H1 (cell line): ENCODE results near the gene BLOC1S1. TPM values are rescaled to one million over a fixed set of nuclear protein-coding genes. Genes with fewer than 3 reads are reported as not detected.

ENCODE experiments used
- ASH2L ChIP-seq: fragments of 200-600, 300-600 bp; sonication (generic); IDR thresholded peaks from one replicate; pipeline ENCODE4 v1.7.1; 2017; ENCODE audit warnings: low read length
- BACH1 ChIP-seq: IDR thresholded peaks from 2 replicates; pipeline ENCODE4 v1.6.1; 2012; ENCODE audit warnings: low read length, improper control_type of control experiment
- BRCA1 ChIP-seq: IDR thresholded peaks from 2 replicates; pipeline ENCODE4 v1.6.1; 2012; ENCODE audit warnings: low read depth, low read length, improper control_type of control experiment
- CHD1 ChIP-seq: IDR thresholded peaks from 2 replicates; pipeline ENCODE4 v1.6.1; 2012; ENCODE audit warnings: low read depth, low read length, improper control_type of control experiment
- CHD2 ChIP-seq: IDR thresholded peaks from 2 replicates; pipeline ENCODE4 v1.6.1; 2012; ENCODE audit warnings: low read length, improper control_type of control experiment
- CTBP2 ChIP-seq: IDR thresholded peaks from 2 replicates; pipeline ENCODE4 v1.7.0; 2011; ENCODE audit warnings: borderline replicate concordance, mild to moderate bottlenecking, moderate library complexity, mixed read lengths, low read length; ENCODE audit not compliant: insufficient read depth, insufficient read length
- EZH2 ChIP-seq: fragments of 200-600 bp; sonication (generic); IDR thresholded peaks from 2 replicates; pipeline ENCODE4 v1.7.1; 2012; ENCODE audit warnings: low read depth, mild to moderate bottlenecking, moderate library complexity, low read length, inconsistent platforms; ENCODE audit not compliant: severe bottlenecking
- JUN ChIP-seq: IDR thresholded peaks from 2 replicates; pipeline ENCODE4 v1.6.1; 2011; ENCODE audit warnings: low read depth, mild to moderate bottlenecking, improper control_type of control experiment, low read length
- KDM1A ChIP-seq: fragments of 200-600, 300-600 bp; sonication (generic); IDR thresholded peaks from 2 replicates; pipeline ENCODE4 v1.7.1; 2016; ENCODE audit warnings: mild to moderate bottlenecking, low read length, borderline replicate concordance
- KDM4A ChIP-seq: IDR thresholded peaks from one replicate; pipeline ENCODE4 v1.7.1; 2012; ENCODE audit warnings: low read depth, mild to moderate bottlenecking, moderate library complexity, low read length, inconsistent platforms; ENCODE audit not compliant: severe bottlenecking
- MAFK ChIP-seq: IDR thresholded peaks from 2 replicates; pipeline ENCODE4 v1.6.1; 2012; ENCODE audit warnings: low read depth, mild to moderate bottlenecking, improper control_type of control experiment, low read length
- NANOG ChIP-seq: IDR thresholded peaks from 2 replicates; pipeline ENCODE4 v1.6.1; 2011; ENCODE audit warnings: low read length, low read depth, mild to moderate bottlenecking, inconsistent platforms; ENCODE audit not compliant: insufficient read depth, poor library complexity, severe bottlenecking
- NRF1 ChIP-seq: IDR thresholded peaks from 2 replicates; pipeline ENCODE4 v1.6.1; 2011; ENCODE audit warnings: mild to moderate bottlenecking, low read depth, low read length, improper control_type of control experiment
- PHF8 ChIP-seq: fragments of 200-600 bp; sonication (generic); conservative IDR thresholded peaks from 2 replicates; pipeline ENCODE4 v1.7.1; 2012; ENCODE audit warnings: low read depth, mild to moderate bottlenecking, inconsistent platforms, low read length, moderate library complexity
- POU5F1 ChIP-seq: IDR thresholded peaks from 2 replicates; pipeline ENCODE4 v1.6.1; 2011; ENCODE audit warnings: low read depth, mild to moderate bottlenecking, low read length, moderate library complexity
- RBBP5 ChIP-seq: IDR thresholded peaks from 2 replicates; pipeline ENCODE4 v1.7.1; 2012; ENCODE audit warnings: low read depth, mild to moderate bottlenecking, inconsistent platforms, low read length, moderate library complexity, borderline replicate concordance
- RXRA ChIP-seq: IDR thresholded peaks from 2 replicates; pipeline ENCODE4 v1.6.1; 2011; ENCODE audit warnings: low read depth, mild to moderate bottlenecking, low read length, moderate library complexity; ENCODE audit not compliant: insufficient read depth
- SAP30 ChIP-seq: fragments of 300-600 bp; sonication (generic); IDR thresholded peaks from 2 replicates; pipeline ENCODE4 v1.7.1; 2012; ENCODE audit warnings: low read length, moderate library complexity, mild to moderate bottlenecking, inconsistent platforms; ENCODE audit not compliant: insufficient read depth, insufficient replicate concordance
- SIX5 ChIP-seq: IDR thresholded peaks from 2 replicates; pipeline ENCODE4 v1.6.1; 2011; ENCODE audit warnings: mild to moderate bottlenecking, low read depth, low read length
- SP1 ChIP-seq: IDR thresholded peaks from 2 replicates; pipeline ENCODE4 v1.6.1; 2011; ENCODE audit warnings: low read depth, low read length
- SP4 ChIP-seq: IDR thresholded peaks from 2 replicates; pipeline ENCODE4 v1.6.1; 2012; ENCODE audit warnings: low read length, inconsistent platforms
- polyA plus RNA-seq, 7 experiments: library from polyadenylated mRNA; depleted of rRNA in 3 of 7; stranded (reverse) in 5 of 7; unstranded in 2 of 7; fragments of >200 nt in 5 of 7; fragments of 200-250 nt in 2 of 7; gene quantifications; 1 replicate in 5 of 7; 2 replicates in 1 of 7; 4 replicates in 1 of 7; pipeline versions ENCODE4 v1.2.1 to v1.2.3, GENCODE V29; 2011 to 2013; ENCODE audit warnings: missing spikeins in 2 of 7, mixed read lengths in 2 of 7
- total RNA-seq: library from RNA; stranded (reverse); fragmentation: NEBNext Ultra II Directional; extraction: Animal tissue kit (Norgen Biotek cat#: 25700); gene quantifications from 2 replicates; pipeline ENCODE4 v1.2.1, GENCODE V29; 2021
- TF ChIP-seq, protein P1 (sequence below): IDR thresholded peaks from 2 replicates; pipeline ENCODE4 v1.6.1; 2012; ENCODE audit warnings: low read length, inconsistent platforms

BLOC1S1 gene
- total and polyA plus RNA-seq, 2 of the 8 experiments (the other 6 are each of a cell fraction or from before 2014, with no cell fraction given), result 91.1 to 185 TPM

DNA sequence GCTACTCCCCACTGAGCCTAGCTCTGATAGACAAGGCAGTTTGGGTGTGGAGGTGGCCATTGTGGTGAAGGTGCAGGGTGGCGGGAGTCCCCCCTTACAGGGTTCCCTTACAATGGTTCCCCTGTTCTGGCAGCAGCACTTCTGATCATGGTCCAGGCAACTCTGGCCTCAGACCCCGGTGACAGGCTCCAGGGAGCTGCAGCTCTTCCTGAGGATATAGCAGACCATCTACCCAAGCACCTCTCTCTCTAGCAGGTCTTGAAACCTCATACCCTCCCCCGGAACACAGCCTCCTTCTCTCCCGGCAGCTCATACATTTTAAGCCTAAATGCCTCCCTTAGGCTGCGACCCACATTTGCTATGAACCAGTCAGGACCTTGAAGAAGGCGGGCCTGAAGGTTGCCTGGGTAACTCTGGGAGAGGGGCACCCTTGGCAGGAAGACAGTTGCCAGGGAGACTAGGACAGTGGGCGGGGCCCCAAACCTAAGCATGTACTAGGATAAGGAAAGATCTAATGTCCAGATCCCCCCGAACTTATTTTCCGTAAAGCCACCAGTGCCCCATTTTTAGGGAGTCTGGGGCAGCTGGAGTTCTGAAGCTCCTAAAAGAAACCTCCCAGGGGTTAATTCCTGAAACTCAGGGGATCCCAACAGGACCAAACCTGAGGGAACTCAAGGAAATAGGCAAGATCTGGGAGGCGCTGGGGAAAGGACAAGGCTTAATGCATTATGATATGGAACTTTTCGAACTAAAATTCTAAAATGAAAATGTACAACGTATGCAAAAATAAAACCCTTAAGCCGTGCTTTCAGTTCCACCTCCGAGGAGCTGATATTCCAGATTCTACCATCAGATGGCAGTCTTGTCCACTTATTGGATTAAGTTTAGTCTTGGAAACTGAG is 22.5 kb downstream of the BLOC1S1 start (continued):
- no peak for TF ChIP-seq KDM1A
- TF ChIP-seq, protein P1, sequence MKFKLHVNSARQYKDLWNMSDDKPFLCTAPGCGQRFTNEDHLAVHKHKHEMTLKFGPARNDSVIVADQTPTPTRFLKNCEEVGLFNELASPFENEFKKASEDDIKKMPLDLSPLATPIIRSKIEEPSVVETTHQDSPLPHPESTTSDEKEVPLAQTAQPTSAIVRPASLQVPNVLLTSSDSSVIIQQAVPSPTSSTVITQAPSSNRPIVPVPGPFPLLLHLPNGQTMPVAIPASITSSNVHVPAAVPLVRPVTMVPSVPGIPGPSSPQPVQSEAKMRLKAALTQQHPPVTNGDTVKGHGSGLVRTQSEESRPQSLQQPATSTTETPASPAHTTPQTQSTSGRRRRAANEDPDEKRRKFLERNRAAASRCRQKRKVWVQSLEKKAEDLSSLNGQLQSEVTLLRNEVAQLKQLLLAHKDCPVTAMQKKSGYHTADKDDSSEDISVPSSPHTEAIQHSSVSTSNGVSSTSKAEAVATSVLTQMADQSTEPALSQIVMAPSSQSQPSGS, result no peak
- no peak for TF ChIP-seq RXRA
- TF ChIP-seq MAFK, result 0 out of 2 replicates have a peak, but pooled peaks have one; percentile 15
- TF ChIP-seq ASH2L, result peak; percentile 52
- no peak for TF ChIP-seq CTBP2
- TF ChIP-seq KDM4A, result no peak
- TF ChIP-seq CHD2, result no peak
- TF ChIP-seq SAP30, result no peak
- no peak for TF ChIP-seq SIX5
- peak; percentile 57; the same call in 1 of the 2 replicates for TF ChIP-seq SP1
- TF ChIP-seq NRF1, result no peak
- no peak for TF ChIP-seq EZH2
- no peak for TF ChIP-seq NANOG
- no peak for TF ChIP-seq RBBP5
- TF ChIP-seq BACH1, result no peak
- TF ChIP-seq CHD1, result no peak
- peak; percentile 50; the same call in 1 of the 2 replicates for TF ChIP-seq SP4
- TF ChIP-seq BRCA1, result no peak
- no peak for TF ChIP-seq POU5F1
- 0 out of 2 replicates have a peak, but pooled peaks have one; percentile 24 for TF ChIP-seq PHF8
- no peak for TF ChIP-seq JUN
